IPS-18a (cell line): Measurements from ENCODE around the gene B2M.

Experiments used
- H3K27ac ChIP-seq: one replicate; pipeline ENCODE4 v1.5.1; 2013; ENCODE audit warnings: low read length
- H3K27me3 ChIP-seq: one replicate; pipeline ENCODE4 v1.6.1; 2013; ENCODE audit warnings: mild to moderate bottlenecking, low read length; ENCODE audit not compliant: control insufficient read depth, insufficient read depth
- H3K36me3 ChIP-seq: one replicate; pipeline ENCODE4 v1.6.1; 2013; ENCODE audit warnings: low read depth, low read length; ENCODE audit not compliant: control insufficient read depth
- H3K4me1 ChIP-seq: one replicate; pipeline ENCODE4 v1.6.1; 2013; ENCODE audit warnings: low read depth, low read length; ENCODE audit not compliant: control insufficient read depth
- H3K4me3 ChIP-seq: one replicate; pipeline ENCODE4 v1.5.1; 2013; ENCODE audit warnings: low read length
- H3K9ac ChIP-seq: one replicate; pipeline ENCODE4 v1.6.1; 2013; ENCODE audit warnings: mild to moderate bottlenecking, low read length, moderate library complexity
- H3K9me3 ChIP-seq: one replicate; pipeline ENCODE4 v1.6.1; 2013; ENCODE audit warnings: low read depth, low read length; ENCODE audit not compliant: control insufficient read depth

Gene B2M

GRCh38 chr15:44711096-44711742 is at the start of gene B2M, which contains the start of gene PATL2:
Gene B2M, plus strand, starts transcription at chr15:44711517. Its CDS starts 30 bp downstream, at chr15:44711547.
Gene PATL2, minus strand, starts transcription at chr15:44711323. Its CDS starts 34,833 bp downstream, at chr15:44676490.
- Histone ChIP-seq H3K9ac (peak within 1 kb of the TSS; percentile 74), H3K36me3 (peaks cover 9% of the 10 kb centered on the region), H3K4me3 (peak within 1 kb of the TSS; percentile 80), H3K4me1 (peaks cover 5% of the 10 kb centered on the region), H3K27ac (peak within 1 kb of the TSS; percentile 50), H3K27me3 (peaks cover 17% of the 10 kb centered on the region), H3K9me3 (no peaks in the 10 kb centered on the region)

GRCh38 chr15:44661576-44661975 is 49.7 kb upstream of the B2M start:
- Histone ChIP-seq H3K9me3 (no peaks in the 10 kb centered on the region), H3K9ac (no peak overlapping the region), H3K27ac (no peak overlapping the region), H3K4me3 (no peak overlapping the region), H3K4me1 (peaks cover 6% of the 10 kb centered on the region), H3K36me3 (peaks cover 18% of the 10 kb centered on the region), H3K27me3 (no peaks in the 10 kb centered on the region)

- H3K9ac ChIP-seq: peak overlapping the region; percentile 88
- H3K9me3 ChIP-seq: no peaks in the 10 kb centered on the region
- peaks cover 7% of the 10 kb centered on the region for H3K36me3 ChIP-seq
- peak overlapping the region; percentile 96 for H3K4me3 ChIP-seq
- peak overlapping the region; percentile 54 for H3K27ac ChIP-seq
- peaks cover 6% of the 10 kb centered on the region for H3K4me1 ChIP-seq
- H3K27me3 ChIP-seq: no peaks in the 10 kb centered on the region
Observed at GRCh38 chr15:44662478-44663409, 48.6 kb upstream of the B2M start.

GRCh38 chr15:44663410-44664308 is 47.7 kb upstream of the B2M start, which contains the start of gene SPG11:
Gene SPG11, minus strand, starts transcription at chr15:44663662. Its CDS starts 15 bp downstream, at chr15:44663647.
- peak within 1 kb of the TSS; percentile 73 for H3K27ac ChIP-seq
- peaks cover 7% of the 10 kb centered on the region for H3K36me3 ChIP-seq

GRCh38 chr15:44666210-44667038 is 44.9 kb upstream of the B2M start:
- no peak overlapping the region for H3K27ac ChIP-seq

More at GRCh38 chr15:44663410-44664308, 47.7 kb upstream of the B2M start, which contains the start of gene SPG11:
- H3K4me1 ChIP-seq: peaks cover 6% of the 10 kb centered on the region
- no peaks in the 10 kb centered on the region for H3K9me3 ChIP-seq
- peak within 1 kb of the TSS; percentile 96 for H3K4me3 ChIP-seq
- H3K27me3 ChIP-seq: no peaks in the 10 kb centered on the region
- peak within 1 kb of the TSS; percentile 88 for H3K9ac ChIP-seq

GRCh38 chr15:44667039-44667360 is 44.3 kb upstream of the B2M start:
- Histone ChIP-seq H3K36me3 (no peaks in the 10 kb centered on the region), H3K9ac (no peak overlapping the region), H3K27me3 (no peaks in the 10 kb centered on the region), H3K27ac (no peak overlapping the region), H3K4me1 (peaks cover 6% of the 10 kb centered on the region), H3K4me3 (no peak overlapping the region), H3K9me3 (no peaks in the 10 kb centered on the region)

More at GRCh38 chr15:44666210-44667038, 44.9 kb upstream of the B2M start:
- Histone ChIP-seq H3K9me3 (no peaks in the 10 kb centered on the region), H3K4me1 (peaks cover 6% of the 10 kb centered on the region), H3K27me3 (no peaks in the 10 kb centered on the region), H3K9ac (no peak overlapping the region), H3K4me3 (no peak overlapping the region), H3K36me3 (no peaks in the 10 kb centered on the region)

GRCh38 chr15:44668921-44669320 is 42.4 kb upstream of the B2M start:
- Histone ChIP-seq H3K4me3 (no peak overlapping the region), H3K27ac (no peak overlapping the region), H3K4me1 (peaks cover 3% of the 10 kb centered on the region), H3K27me3 (no peaks in the 10 kb centered on the region), H3K36me3 (no peaks in the 10 kb centered on the region), H3K9ac (no peak overlapping the region), H3K9me3 (no peaks in the 10 kb centered on the region)

- no peak overlapping the region for H3K4me3 ChIP-seq
- no peaks in the 10 kb centered on the region for H3K27me3 ChIP-seq
- no peak overlapping the region for H3K27ac ChIP-seq
- no peaks in the 10 kb centered on the region for H3K36me3 ChIP-seq
- H3K9ac ChIP-seq: no peak overlapping the region
- no peaks in the 10 kb centered on the region for H3K4me1 ChIP-seq
- H3K9me3 ChIP-seq: no peaks in the 10 kb centered on the region
Observed at GRCh38 chr15:44670087-44670950, 41.0 kb upstream of the B2M start.

- H3K4me1 ChIP-seq: no peaks in the 10 kb centered on the region
- no peaks in the 10 kb centered on the region for H3K27me3 ChIP-seq
- H3K4me3 ChIP-seq: no peak overlapping the region
- H3K27ac ChIP-seq: no peak overlapping the region
- H3K9ac ChIP-seq: no peak overlapping the region
- no peaks in the 10 kb centered on the region for H3K36me3 ChIP-seq
- H3K9me3 ChIP-seq: no peaks in the 10 kb centered on the region
Observed at GRCh38 chr15:44673639-44674038, 37.7 kb upstream of the B2M start.

GRCh38 chr15:44675911-44676310 is 35.4 kb upstream of the B2M start:
- no peaks in the 10 kb centered on the region for H3K9me3 ChIP-seq
- no peak overlapping the region for H3K27ac ChIP-seq
- H3K9ac ChIP-seq: no peak overlapping the region
- no peaks in the 10 kb centered on the region for H3K27me3 ChIP-seq
- H3K4me1 ChIP-seq: no peaks in the 10 kb centered on the region
- no peaks in the 10 kb centered on the region for H3K36me3 ChIP-seq
- H3K4me3 ChIP-seq: no peak overlapping the region
